HepG2 (cell line): ENCODE results near the gene SCML1. TPM values are rescaled to one million over a fixed set of nuclear protein-coding genes. Genes with fewer than 3 reads are reported as not detected.
"Not testable (repeated sequence)": the region's sequence is repeated elsewhere in the genome, so short reads cannot be mapped to it uniquely, and the experiment has no call there.

Experiments
- ATAC-seq: fragments of 200-7000 bp; cut with Tn5 transposase; 3 replicates; pipeline ENCODE4 v1.9.1; 2020; ENCODE audit warnings: mild to moderate bottlenecking, moderate library complexity
- BruUV-seq: library from RNA; stranded (reverse); fragments of 400-500 nt; replicated peaks from 2 replicates; lab custom pipeline; 2021; lab: Mats Ljungman, UMichigan
- CTCF ChIA-PET: fragments of 300-600 bp; formaldehyde crosslinking; extraction: SDS; loops from one replicate; lab custom pipeline; 2021; ENCODE audit warnings: low total read pairs, inconsistent platforms, low intra/inter-chr PET ratio; lab: Yijun Ruan, JAX
- POLR2A ChIA-PET: fragments of 350-600 bp; sonication (Branson Sonifier 250); formaldehyde crosslinking; loops from one replicate; lab custom pipeline; 2020; ENCODE audit warnings: antibody characterized with exemption, inconsistent platforms; lab: Yijun Ruan, JAX
- DNase-seq: peaks from one replicate; pipeline ENCODE4 v3.0.0-alpha.2; 2015; ENCODE audit warnings: low spot score
- FAIRE-seq: peaks from 3 replicates; lab custom pipeline; 2011; peaks lifted over from hg19 to GRCh38; lab: Jason Lieb, UNC
- H2AFZ ChIP-seq: one replicate; pipeline ENCODE4 v1.6.1; 2011; ENCODE audit warnings: low read length, inconsistent platforms
- H3K27ac ChIP-seq: fragments of 300-600 bp; 3 replicates; pipeline ENCODE4 v1.8.0; 2011; ENCODE audit warnings: mixed run types, mild to moderate bottlenecking, mixed read lengths, low read length, inconsistent platforms; ENCODE audit not compliant: insufficient read depth; ENCODE audit errors: extremely low read length
- H3K27me3 ChIP-seq, 2 experiments: fragments of 200-600 bp in 1 of 2; 2 replicates in 1 of 2; 3 replicates in 1 of 2; pipeline versions ENCODE4 v1.6.0 to v1.8.0; 2011; ENCODE audit warnings: low read length in 2 of 2, mild to moderate bottlenecking in 2 of 2, moderate library complexity in 2 of 2, inconsistent platforms in 1 of 2; ENCODE audit not compliant: insufficient read depth in 2 of 2, control insufficient read depth in 1 of 2
- H3K36me3 ChIP-seq, 2 experiments: fragments of 200-600 bp in 1 of 2; replicated peaks in 1 of 2; 2 replicates in 1 of 2; 3 replicates in 1 of 2; pipeline versions ENCODE4 v1.5.1 to v1.8.0; 2011; ENCODE audit warnings: low read length in 2 of 2, inconsistent platforms in 1 of 2; ENCODE audit not compliant: insufficient read depth in 2 of 2, control insufficient read depth in 1 of 2
- H3K4me1 ChIP-seq: 2 replicates; pipeline ENCODE4 v1.5.1; 2012; ENCODE audit warnings: low read length, inconsistent platforms; ENCODE audit not compliant: insufficient read depth
- H3K4me2 ChIP-seq: 2 replicates; pipeline ENCODE4 v1.6.0; 2011; ENCODE audit warnings: low read depth, low read length, inconsistent platforms
- H3K4me3 ChIP-seq, 3 experiments: fragments of 200-600 bp in 1 of 3; sonication (generic), shearing (Covaris generic) in 1 of 3; replicated peaks in 1 of 3; 2 replicates each; pipeline ENCODE4 v1.5.1; 2011 to 2016; ENCODE audit warnings: low read length in 3 of 3, inconsistent platforms in 2 of 3, low read depth in 2 of 3, mild to moderate bottlenecking in 2 of 3, control low read depth in 1 of 3, mixed read lengths in 1 of 3; ENCODE audit not compliant: insufficient read depth in 1 of 3
- H3K79me2 ChIP-seq: one replicate; pipeline ENCODE4 v1.6.1; 2011; ENCODE audit warnings: low read length, inconsistent platforms; ENCODE audit not compliant: insufficient read depth
- H3K9ac ChIP-seq: 2 replicates; pipeline ENCODE4 v1.6.0; 2011; ENCODE audit warnings: mild to moderate bottlenecking, low read depth, low read length, inconsistent platforms; ENCODE audit not compliant: insufficient read depth
- H3K9me3 ChIP-seq: 2 replicates; pipeline ENCODE4 v1.5.1; 2012; ENCODE audit warnings: mild to moderate bottlenecking, low read length
- H4K20me1 ChIP-seq: 2 replicates; pipeline ENCODE4 v1.6.0; 2011; ENCODE audit warnings: inconsistent platforms, mild to moderate bottlenecking, low read length, moderate library complexity; ENCODE audit not compliant: insufficient read depth
- NFKBIZ ChIP-seq: IDR thresholded peaks from 2 replicates; pipeline ENCODE4 v1.6.1; 2018; ENCODE audit warnings: missing genetic modification reagents, missing compliant biosample characterization
- PTBP1 ChIP-seq: fragments of 200-400 bp; formaldehyde crosslinking; IDR thresholded peaks from 2 replicates; pipeline ENCODE4 v1.6.1; 2018; ENCODE audit warnings: low read length, low read depth; ENCODE audit not compliant: poor library complexity, severe bottlenecking
- ZSCAN22 ChIP-seq: sonication (generic); formaldehyde crosslinking; IDR thresholded peaks from 2 replicates; pipeline ENCODE4 v1.4.0; 2020; ENCODE audit warnings: mild to moderate bottlenecking, missing genetic modification reagents
- WGBS: methylation state at CpG from one replicate; pipeline ENCODE4 v1.1.6; 2017; ENCODE audit warnings: low lambda C conversion rate; 5-methylcytosine and 5-hydroxymethylcytosine counted together
- in situ Hi-C: cut with HindIII; loops from 2 replicates; pipeline ENCODE4 v1.10.0; 2017; ENCODE audit warnings: low pct_unique_long_range_greater_than_20kb; ENCODE audit not compliant: extremely low pct_ligation_motif_present
- intact Hi-C: fragments of 100-400 bp; cut with micrococcal nuclease; formaldehyde crosslinking; loops from one replicate; pipeline ENCODE4 v1.10.0; 2022; ENCODE audit not compliant: unreplicated experiment
- polyA plus RNA-seq, 8 experiments: library from polyadenylated mRNA; depleted of rRNA in 3 of 8; stranded (reverse) in 7 of 8; unstranded in 1 of 8; fragments of >200 nt; fragmentation: Illumina TruSeq in 4 of 8; extraction: Trizol in 4 of 8; gene quantifications; 2 replicates each; pipeline versions ENCODE4 v1.2.1 to v1.2.3, GENCODE V29; 2011 to 2016; ENCODE audit warnings: low read depth in 4 of 8, missing spikeins in 1 of 8, mixed read lengths in 1 of 8; ENCODE audit not compliant: insufficient read depth in 1 of 8
- total RNA-seq, 5 experiments: library from RNA; depleted of rRNA; stranded (reverse); fragments of >200 nt; fragmentation: Illumina TruSeq; extraction: Trizol; gene quantifications; 2 replicates each; pipeline ENCODE4 v1.2.3, GENCODE V29; 2016; ENCODE audit warnings: low read depth in 1 of 5
- TF ChIP-seq, protein P1 (sequence below): sonication (generic); formaldehyde crosslinking; IDR thresholded peaks from 2 replicates; pipeline ENCODE4 v1.8.1; 2023; ENCODE audit warnings: mild to moderate bottlenecking, missing genetic modification reagents
- TF ChIP-seq, protein P2 (sequence below): sonication (generic); formaldehyde crosslinking; IDR thresholded peaks from 2 replicates; pipeline ENCODE4 v1.4.0; 2020; ENCODE audit warnings: mild to moderate bottlenecking, missing genetic modification reagents

The SCML1 gene
- total and polyA plus RNA-seq, 2 of the 13 experiments (the other 11 are each of a cell fraction or from before 2014, with no cell fraction given), result 24.2 to 129 TPM

DNA sequence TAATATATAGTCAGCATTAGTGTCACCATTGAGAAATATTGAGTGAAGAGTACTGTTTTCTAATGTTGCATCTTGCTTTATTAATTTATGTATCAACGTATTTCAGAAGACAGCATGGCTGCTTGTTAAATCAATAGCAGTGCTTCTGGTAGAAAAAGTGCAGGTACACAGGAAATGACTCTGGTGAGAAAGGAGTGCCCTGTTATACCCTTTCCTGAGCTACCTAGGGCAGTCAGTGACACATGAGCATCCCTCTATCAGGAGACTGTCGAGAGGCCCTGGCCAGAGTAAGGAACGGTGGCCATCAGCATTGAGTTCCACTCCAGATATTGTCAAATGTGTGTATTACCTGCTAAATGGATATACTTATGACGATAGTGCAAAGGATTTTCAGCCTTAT lies 42.1 kb downstream of the SCML1 start (continued):
- TF ChIP-seq, protein P1, sequence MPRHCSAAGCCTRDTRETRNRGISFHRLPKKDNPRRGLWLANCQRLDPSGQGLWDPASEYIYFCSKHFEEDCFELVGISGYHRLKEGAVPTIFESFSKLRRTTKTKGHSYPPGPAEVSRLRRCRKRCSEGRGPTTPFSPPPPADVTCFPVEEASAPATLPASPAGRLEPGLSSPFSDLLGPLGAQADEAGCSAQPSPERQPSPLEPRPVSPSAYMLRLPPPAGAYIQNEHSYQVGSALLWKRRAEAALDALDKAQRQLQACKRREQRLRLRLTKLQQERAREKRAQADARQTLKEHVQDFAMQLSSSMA, result no peak

- H3K9ac ChIP-seq, H3K4me1 ChIP-seq, H3K36me3 ChIP-seq, CTCF ChIA-PET, POLR2A ChIA-PET, DNase-seq, H2AFZ ChIP-seq, H3K9me3 ChIP-seq, H4K20me1 ChIP-seq, H3K27ac ChIP-seq, BruUV-seq, ATAC-seq, H3K27me3 ChIP-seq, in situ Hi-C loops, intact Hi-C loops, H3K4me2 ChIP-seq, FAIRE-seq, H3K79me2 ChIP-seq: not testable (repeated sequence)
- H3K4me3 ChIP-seq, result peak overlapping the region in 2 of 3 experiments; percentile 36 to 37; a peak in 3 of 6 replicates
- 77% methylated on average over 4 of the region's 31 CpGs for WGBS
These were observed 49.5 kb downstream of the SCML1 start for GRCh38 chrX:17786554-17787347.

DNA sequence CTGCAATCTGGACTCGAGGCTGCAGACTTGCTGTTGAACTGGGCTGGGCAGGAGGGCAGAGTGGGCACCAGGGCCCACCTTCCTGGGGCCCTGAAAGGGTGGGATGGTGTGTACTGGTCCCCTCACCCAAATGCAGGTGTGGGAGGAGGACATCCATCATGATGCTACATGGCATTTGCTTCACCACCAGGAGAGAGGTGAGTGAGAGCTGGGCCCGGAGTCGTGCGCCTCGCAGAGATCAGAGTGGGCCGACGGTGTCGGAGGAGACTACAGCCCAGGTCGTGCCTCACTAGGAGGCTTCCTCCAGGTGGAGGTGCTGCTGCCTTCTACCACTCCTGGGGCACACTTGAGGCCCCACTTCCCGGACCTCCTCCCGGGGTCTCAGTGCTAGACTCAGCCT lies 50.3 kb downstream of the SCML1 start:
- no peaks in the 10 kb centered on the region for H3K9me3 ChIP-seq
- no peak overlapping the region for H3K9ac ChIP-seq
- CTCF ChIA-PET, result interaction anchor here (0.7 kb wide), 1 partner anchor 91 kb away, joined by 3 read pairs; no protein-coding TSS in a partner anchor
- no TSS peak for BruUV-seq
- ATAC-seq (peak; percentile 64), FAIRE-seq (no peak), DNase-seq (no peak)
- WGBS, result no CpG with 5 or more reads among the region's 11 CpGs
- TF ChIP-seq PTBP1 (no peak), ZSCAN22 (no peak), NFKBIZ (CRISPR knock-in tag) (no peak)
- TF ChIP-seq, protein P2, sequence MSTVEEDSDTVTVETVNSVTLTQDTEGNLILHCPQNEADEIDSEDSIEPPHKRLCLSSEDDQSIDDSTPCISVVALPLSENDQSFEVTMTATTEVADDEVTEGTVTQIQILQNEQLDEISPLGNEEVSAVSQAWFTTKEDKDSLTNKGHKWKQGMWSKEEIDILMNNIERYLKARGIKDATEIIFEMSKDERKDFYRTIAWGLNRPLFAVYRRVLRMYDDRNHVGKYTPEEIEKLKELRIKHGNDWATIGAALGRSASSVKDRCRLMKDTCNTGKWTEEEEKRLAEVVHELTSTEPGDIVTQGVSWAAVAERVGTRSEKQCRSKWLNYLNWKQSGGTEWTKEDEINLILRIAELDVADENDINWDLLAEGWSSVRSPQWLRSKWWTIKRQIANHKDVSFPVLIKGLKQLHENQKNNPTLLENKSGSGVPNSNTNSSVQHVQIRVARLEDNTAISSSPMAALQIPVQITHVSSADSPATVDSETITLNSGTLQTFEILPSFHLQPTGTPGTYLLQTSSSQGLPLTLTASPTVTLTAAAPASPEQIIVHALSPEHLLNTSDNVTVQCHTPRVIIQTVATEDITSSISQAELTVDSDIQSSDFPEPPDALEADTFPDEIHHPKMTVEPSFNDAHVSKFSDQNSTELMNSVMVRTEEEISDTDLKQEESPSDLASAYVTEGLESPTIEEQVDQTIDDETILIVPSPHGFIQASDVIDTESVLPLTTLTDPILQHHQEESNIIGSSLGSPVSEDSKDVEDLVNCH (CRISPR knock-in tag), result no peak
- POLR2A ChIA-PET, result no interaction called here
- H3K4me2 ChIP-seq, result no peak overlapping the region
- H3K79me2 ChIP-seq, result no peaks in the 10 kb centered on the region
- no peaks in the 10 kb centered on the region for H3K36me3 ChIP-seq
- in situ Hi-C loops (no loop called here), intact Hi-C loops (no loop called here)
- no peaks in the 10 kb centered on the region for H4K20me1 ChIP-seq
- H2AFZ ChIP-seq, result no peak overlapping the region
- no peaks in the 10 kb centered on the region for H3K27me3 ChIP-seq
- H3K4me1 ChIP-seq, result no peaks in the 10 kb centered on the region; the same call in 1 of the 2 replicates
- H3K4me3 ChIP-seq, result peak overlapping the region in 1 of 3 experiments; percentile 4; a peak in 1 of 6 replicates
- no peak overlapping the region for H3K27ac ChIP-seq
